Activated CD4-positive, alpha-beta T cell treated with anti-CD3 and anti-CD28 coated beads, Interleukin-2, amount 50 U/mL, for 48 hours (primary cell): Measurements from ENCODE around the gene MLX.
A peak's percentile ranks its signal among the peaks of the same experiment; 100 is the strongest.
"Not testable (repeated sequence)": the region's sequence is repeated elsewhere in the genome, so short reads cannot be mapped to it uniquely, and the experiment has no call there.

Experiments used
- DNase-seq, 2 experiments: peaks; one replicate each; pipeline ENCODE4 v3.0.0-alpha.2; 2020

The MLX gene

DNA sequence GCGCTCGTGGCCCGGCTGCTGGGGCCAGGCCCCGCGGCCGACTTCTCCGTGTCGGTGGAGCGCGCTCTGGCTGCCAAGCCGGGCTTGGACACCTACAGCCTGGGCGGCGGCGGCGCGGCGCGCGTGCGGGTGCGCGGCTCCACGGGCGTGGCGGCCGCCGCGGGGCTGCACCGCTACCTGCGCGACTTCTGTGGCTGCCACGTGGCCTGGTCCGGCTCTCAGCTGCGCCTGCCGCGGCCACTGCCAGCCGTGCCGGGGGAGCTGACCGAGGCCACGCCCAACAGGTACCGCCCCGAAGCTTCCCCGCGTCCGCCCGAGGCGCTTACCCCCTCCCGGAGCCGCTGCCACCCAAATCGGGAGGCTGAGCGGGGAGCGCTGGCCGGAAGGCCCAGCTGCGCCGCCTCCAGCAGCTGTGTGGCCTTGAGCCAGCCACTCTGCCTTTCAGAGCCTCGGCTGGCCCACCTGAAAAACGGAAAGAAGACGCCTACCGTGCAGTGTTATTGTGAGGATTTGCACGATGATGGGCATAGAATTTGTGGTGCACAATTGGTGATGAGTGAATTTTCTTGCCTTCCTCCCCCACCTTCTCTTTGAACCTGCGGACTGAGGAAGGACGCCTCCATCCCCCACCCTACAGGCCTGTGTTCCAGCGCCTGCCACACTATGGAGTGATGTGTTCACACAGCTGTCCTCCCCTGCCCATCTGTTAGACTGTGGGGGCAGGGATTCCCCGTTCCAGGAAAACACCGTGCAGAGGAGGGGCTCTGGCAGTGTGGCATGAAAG is 30.3 kb upstream of the MLX start:
- peak; percentile 86 to 88 for DNase-seq

DNA sequence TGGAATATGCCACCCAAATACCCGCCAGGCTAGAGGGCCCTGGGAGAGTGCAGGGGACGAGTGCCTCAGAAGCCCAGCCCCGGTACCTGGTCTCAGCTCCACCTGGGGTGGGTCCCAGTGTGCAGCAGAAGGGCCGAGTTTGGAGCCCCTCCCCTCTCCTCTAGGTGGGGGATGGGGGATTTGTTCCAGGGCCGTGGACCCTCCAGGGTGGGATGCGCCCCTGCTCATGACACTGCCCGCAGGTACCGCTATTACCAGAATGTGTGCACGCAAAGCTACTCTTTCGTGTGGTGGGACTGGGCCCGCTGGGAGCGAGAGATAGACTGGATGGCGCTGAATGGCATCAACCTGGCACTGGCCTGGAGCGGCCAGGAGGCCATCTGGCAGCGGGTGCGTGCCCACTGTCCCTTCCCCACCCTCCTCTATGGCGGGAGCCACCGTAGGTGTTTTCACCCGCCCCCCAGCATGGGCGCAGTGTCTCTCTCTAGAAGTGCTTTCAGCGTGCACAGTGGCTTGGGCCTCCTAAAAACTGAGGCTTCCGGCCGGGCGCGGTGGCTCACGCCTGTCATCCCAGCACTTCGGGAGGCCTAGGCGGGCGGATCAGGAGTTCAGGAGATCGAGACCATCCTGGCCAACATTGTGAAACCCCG is 29.6 kb upstream of the MLX start:
- no peak for DNase-seq

DNA sequence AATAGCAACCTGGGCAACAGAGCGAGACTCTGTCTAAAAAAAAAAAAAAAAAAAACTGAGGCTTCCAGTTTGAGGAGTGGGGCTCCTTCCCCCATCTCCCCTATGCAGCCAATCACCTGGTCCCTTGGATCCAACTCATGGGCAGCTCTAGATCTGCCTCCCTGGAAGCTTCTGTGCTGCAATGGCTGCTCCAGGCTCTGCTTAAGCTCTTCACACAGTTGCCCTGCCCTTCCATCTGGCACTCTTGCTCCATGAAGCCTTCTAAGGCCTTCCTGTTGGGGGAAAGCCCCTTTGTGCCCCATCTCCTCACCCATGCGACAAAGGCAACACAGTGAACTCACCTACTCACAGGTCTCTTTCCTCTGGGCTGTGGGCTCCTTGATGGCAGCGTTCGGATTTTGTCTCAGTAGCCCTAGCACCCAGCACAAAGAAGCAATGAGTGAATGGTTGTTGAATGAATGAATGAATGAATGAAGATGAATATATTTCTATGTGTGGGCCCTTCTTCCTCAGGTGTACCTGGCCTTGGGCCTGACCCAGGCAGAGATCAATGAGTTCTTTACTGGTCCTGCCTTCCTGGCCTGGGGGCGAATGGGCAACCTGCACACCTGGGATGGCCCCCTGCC is 29.0 kb upstream of the MLX start:
- no peak for DNase-seq

DNA sequence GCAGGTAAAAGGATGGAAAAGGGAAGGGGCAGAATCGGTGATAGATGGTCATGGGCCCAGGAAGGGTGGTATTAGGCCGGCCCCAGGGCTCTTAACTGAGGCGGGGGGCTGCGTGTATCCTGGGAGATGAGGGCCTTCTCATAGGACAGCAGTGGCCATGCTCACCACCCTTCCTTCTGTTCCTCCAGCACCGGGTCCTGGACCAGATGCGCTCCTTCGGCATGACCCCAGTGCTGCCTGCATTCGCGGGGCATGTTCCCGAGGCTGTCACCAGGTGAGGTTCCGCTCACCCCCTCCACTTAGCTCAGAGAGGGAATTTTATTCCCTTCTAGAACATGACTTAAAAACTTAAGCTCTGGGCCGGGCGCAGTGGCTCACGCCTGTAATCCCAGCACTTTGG is 28.4 kb upstream of the MLX start:
- DNase-seq, result no peak

DNA sequence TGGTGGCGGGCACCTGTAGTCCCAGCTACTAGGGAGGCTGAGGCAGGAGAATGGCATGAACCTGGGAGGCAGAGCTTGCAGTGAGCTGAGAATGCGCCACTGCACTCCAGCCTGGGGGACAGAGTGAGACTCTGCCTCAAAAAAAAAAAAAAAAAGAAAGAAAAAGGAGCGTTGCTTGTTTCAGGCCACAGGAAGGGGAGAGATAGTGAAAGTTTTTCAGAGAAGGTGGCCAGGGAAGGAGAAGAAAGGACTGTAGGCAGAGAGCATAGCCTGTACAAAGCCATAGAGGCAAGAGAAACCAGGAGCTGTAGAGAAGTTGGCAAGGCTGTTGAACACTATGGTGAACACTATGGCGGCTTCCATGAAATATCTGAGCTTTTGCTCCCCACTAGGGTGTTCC is 26.3 kb upstream of the MLX start:
- not testable (repeated sequence) for DNase-seq

DNA sequence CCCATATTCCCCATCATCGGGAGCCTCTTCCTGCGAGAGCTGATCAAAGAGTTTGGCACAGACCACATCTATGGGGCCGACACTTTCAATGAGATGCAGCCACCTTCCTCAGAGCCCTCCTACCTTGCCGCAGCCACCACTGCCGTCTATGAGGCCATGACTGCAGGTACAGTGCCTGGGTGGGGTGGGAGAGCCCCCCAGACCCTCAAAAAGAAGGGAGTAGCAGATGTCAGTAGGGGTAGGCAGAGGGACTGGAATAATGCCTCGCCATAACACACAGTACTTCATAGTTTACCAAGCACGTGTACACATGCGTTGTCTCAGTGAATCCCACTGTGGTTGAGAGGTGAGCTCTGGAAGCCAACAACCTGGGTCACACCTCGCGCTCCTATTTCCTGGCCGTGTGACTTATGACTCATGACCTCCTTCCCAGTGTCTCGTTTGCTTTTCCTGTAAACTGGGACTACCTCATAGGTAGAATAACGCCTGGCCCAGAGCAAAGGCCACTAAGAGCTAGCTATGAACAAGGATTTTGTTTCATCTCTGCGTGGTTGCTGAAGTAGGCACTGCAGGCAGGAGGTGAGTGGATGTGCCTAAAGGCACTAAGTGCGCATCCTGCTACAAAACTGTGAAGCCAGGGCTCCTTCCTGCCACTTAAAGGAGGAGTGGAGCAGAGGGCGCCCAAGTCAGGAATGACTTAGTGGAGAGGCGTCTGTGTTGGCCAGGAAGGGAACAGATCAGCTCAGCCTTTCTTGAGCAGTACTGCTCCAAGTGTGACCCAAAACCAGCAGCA is 25.7 kb upstream of the MLX start:
- no peak for DNase-seq

DNA sequence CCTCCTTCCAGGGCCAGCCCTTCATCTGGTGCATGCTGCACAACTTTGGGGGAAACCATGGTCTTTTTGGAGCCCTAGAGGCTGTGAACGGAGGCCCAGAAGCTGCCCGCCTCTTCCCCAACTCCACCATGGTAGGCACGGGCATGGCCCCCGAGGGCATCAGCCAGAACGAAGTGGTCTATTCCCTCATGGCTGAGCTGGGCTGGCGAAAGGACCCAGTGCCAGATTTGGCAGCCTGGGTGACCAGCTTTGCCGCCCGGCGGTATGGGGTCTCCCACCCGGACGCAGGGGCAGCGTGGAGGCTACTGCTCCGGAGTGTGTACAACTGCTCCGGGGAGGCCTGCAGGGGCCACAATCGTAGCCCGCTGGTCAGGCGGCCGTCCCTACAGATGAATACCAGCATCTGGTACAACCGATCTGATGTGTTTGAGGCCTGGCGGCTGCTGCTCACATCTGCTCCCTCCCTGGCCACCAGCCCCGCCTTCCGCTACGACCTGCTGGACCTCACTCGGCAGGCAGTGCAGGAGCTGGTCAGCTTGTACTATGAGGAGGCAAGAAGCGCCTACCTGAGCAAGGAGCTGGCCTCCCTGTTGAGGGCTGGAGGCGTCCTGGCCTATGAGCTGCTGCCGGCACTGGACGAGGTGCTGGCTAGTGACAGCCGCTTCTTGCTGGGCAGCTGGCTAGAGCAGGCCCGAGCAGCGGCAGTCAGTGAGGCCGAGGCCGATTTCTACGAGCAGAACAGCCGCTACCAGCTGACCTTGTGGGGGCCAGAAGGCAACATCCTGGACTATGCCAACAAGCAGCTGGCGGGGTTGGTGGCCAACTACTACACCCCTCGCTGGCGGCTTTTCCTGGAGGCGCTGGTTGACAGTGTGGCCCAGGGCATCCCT is 23.5 kb upstream of the MLX start:
- DNase-seq, result no peak

DNA sequence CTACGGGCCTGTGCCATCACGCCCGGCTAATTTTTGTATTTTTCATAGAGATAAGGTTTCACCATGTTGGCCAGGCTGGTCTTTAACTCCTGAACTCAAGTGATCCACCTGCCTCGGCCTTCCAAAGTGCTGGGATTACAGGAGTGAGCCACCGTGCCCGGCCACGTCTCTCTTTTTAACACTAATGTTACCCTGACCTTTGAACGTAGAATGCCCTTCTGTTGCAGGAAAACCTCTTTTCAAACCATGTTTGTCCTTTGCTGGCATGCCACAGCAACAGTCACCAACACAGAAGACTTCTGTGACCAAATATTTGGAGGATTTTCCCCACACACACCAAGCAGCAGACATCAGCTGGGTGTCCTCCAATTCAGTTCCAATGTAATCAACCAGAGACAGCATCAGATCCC is 22.0 kb upstream of the MLX start:
- DNase-seq, result no peak

DNA sequence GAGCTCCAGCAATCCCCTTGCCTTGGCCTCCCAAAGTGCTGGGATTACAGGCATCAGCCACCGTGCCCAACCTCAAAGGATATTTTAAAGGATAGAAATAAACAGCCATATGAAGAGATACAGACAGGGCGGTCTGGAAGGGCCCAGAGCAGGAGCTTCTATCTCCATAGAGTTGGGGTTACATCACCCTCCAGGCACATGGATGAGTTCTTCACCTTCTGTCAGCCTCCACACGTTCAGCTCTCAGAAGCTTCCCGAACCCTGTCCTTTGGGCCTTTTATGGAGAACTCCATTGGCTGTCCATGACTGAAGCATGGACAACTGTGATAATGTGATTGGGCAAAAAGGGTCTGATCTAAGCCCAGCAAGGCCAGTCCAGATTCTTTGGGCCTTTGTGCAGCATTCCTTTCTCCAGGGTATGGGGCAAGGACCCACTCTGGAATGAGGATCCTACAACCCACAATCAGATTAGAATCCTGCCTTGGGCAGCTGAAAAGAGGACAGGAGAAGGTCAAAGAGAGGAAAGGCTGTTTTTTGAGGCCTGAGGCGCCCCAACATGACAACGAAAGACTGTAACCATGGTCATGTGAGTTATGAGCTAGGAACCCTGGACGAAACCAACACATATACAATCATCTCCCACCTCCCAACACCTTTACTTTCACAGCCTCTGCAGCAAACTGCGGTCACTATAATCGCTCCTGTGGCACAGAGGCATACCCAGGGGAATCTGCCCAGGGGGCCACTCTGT is 21.0 kb upstream of the MLX start:
- DNase-seq, result not testable (repeated sequence)

DNA sequence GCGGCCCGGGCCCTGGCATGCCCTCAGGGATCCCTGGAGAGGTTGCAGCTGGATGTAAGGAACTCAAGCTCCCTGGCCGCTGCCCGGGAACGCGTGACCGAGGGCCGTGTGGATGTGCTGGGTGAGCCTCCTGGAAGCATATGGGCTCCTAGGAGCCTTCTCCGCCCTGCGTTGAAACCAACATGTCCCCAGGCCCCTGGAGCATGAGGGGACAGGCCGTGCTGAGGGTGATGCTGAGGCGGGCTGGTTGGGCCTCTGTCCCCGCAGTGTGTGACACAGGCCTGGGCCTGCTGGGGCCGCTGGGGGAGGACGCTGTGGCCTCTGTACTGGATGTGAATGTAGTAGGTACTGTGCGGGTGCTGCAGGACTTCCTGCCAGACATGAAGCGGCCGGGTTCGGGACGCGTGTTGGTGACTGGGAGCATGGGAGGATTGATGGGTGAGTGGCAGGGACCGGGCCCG is 19.9 kb upstream of the MLX start:
- no peak for DNase-seq

DNA sequence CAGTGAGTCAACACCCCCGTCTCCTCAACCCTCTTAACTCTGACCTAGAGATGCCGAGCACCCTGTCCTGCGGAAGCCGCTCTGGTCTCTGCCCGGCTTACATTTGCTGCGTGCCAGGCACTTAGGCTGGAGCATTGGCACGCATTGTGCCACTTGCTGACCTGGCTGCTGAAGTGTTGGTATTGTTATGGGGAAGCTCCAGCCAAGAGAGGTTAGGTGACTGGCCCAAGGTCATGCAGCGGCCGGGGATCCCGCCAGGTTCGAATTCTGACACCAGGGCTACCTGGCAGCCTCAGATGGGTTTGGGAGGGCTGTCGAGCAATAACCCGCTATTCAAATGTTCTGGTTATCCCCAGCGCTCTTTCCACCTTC is 19.2 kb upstream of the MLX start:
- DNase-seq, result no peak

DNA sequence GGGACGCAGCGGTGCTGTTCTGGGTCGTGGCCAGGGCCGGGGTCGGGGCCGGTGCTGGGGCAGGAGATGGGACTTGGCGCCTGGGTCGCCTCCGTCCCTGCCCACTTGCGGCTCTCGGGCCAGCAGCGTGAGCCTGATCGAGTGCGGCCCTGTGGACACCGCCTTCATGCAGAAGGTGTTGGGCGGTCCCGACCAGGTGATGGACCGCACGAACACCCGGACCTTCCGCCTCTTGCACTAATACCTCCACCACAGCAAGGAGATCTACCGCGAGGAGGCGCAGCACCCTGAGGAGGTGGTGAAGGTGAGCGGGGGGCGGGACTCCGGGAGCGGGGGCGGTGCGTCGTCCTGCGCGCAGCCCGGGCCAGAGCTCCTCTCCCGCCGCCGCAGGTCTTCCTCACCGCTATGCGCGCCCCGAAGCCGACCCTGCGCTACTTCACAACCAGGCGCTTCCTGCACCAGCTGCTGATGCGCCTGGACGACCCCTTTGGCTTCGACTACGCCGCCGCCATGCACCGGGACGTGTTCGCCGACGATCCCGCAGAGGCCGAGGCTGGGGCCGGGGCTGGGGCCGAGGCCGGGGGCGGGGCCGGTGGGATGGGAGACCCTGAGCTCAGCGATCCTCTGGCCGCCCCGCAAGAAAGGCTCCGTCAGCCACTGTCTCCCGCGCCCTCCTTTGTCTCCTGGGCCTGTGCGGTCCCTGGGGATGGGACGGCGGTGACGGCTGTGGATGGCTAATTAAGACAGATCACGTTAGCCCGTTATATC is 18.6 kb upstream of the MLX start:
- DNase-seq, result peak; percentile 86 to 89

DNA sequence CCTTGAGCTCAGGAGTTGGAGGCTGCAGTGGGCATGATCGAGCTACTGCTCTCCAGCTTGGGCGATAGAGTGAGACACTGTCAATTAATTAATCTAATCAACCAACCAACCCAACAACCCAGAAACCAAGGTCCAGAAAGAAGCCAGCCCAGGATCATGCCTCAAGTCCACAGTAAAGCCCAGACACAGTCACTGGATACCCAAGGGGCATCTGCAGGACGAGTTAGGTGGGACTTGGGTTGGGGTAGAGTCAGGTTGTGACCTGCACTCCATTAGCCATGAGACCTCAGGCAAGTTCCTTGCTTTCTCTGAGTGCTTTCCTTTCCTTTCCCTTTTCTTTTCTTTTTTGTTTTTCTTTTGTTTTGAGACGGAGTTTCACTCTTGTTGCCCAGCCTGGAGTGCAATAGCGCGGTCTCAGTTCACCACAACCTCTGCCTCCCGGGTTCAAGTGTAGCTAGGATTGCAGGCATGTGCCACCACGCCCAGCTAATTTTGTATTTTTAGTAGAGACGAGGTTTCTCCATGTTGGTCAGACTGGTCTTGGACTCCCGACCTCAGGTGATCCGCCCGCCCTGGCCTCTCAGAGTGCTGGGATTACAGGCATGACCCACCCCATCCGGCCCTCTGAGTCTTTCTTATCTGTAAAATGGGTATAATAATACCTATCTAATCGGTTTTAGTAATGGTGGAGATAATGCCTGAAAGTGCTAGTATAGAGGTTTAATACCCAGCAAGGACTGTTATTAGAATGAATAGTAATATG is 17.7 kb upstream of the MLX start:
- DNase-seq, result no peak

DNA sequence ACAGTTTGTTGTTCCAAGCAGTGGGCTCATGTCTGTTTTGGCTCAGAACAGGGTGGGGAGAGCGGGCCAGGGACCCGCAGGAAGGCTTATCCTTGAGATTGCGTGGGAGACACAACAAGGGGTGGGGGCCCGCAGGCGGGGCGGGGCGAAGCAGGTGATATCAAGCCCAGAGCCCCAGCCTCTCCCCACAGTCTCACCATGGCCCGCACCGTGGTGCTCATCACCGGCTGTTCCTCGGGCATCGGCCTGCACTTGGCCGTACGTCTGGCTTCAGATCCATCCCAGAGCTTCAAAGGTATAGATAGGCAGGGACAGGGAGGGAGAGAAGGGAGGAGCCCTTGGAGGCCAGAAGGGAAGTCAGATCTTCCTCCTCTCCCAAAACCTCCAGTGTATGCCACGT is 14.2 kb upstream of the MLX start, which contains the start of gene HSD17B1:
Gene HSD17B1, plus strand, starts transcription at position 188 of the 400 bp plus-strand sequence. Its CDS starts 11 bp downstream, at position 199.
- DNase-seq, result not testable (repeated sequence)

DNA sequence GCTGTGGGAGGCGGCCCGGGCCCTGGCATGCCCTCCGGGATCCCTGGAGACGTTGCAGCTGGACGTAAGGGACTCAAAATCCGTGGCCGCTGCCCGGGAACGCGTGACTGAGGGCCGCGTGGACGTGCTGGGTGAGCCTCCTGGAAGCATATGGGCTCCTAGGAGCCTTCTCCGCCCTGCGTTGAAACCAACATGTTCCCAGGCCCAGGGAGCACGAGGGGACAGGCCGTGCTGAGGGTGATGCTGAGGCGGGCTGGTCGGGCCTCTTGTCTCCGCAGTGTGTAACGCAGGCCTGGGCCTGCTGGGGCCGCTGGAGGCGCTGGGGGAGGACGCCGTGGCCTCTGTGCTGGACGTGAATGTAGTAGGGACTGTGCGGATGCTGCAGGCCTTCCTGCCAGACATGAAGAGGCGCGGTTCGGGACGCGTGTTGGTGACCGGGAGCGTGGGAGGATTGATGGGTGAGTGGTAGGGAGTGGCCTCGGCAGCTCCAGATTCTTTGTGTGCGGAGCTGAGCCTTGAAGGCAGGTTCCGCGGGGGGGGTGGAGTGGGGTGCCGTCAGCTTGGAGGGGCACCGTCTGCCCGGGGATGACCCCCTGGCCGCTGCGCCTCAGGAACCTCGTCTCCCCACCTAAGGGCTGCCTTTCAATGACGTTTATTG is 13.6 kb upstream of the MLX start:
- no peak for DNase-seq

DNA sequence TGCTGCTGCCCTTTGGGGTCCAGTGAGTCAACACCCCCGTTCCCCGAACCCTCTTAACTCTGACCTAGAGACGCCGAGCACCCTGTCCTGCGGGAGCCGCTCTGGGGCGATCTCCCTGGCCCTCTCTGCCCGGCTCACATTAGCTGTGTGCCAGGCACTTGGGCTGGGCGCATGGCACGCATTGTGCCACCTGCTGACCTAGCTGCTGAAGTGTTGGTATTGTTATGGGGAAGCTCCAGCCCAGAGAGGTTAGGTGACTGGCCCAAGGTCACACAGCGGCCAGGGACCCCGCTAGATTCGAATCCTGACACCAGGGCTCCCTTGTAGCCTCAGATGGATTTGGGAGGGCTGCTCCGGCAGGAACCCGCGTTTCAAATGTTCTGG is 13.0 kb upstream of the MLX start:
- DNase-seq, result peak in 1 of 2 experiments; percentile 32

DNA sequence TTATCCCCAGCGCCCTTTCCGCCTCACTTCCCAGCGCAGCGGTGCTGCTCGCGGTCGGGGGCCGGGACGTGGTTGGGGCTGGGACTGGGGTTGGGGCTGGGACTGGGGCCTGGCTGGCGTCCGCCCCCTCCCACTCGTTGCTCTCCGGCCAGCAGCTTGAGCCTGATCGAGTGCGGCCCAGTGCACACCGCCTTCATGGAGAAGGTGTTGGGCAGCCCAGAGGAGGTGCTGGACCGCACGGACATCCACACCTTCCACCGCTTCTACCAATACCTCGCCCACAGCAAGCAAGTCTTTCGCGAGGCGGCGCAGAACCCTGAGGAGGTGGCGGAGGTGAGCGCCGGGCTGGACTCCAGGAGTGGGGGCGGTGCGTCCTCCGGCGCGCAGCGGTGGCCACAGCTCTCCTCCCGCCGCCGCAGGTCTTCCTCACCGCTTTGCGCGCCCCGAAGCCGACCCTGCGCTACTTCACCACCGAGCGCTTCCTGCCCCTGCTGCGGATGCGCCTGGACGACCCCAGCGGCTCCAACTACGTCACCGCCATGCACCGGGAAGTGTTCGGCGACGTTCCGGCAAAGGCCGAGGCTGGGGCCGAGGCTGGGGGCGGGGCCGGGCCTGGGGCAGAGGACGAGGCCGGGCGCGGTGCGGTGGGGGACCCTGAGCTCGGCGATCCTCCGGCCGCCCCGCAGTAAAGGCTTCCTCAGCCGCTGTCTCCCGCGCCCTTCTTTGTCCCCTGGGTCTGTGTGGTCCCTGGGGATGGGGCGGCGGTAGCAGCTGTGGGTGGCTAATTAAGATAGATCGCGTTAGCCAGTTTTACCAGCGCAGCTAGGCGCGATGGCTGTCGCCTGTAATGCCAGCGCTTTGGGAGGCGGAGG is 12.4 kb upstream of the MLX start:
- peak; percentile 82 to 84 for DNase-seq

DNA sequence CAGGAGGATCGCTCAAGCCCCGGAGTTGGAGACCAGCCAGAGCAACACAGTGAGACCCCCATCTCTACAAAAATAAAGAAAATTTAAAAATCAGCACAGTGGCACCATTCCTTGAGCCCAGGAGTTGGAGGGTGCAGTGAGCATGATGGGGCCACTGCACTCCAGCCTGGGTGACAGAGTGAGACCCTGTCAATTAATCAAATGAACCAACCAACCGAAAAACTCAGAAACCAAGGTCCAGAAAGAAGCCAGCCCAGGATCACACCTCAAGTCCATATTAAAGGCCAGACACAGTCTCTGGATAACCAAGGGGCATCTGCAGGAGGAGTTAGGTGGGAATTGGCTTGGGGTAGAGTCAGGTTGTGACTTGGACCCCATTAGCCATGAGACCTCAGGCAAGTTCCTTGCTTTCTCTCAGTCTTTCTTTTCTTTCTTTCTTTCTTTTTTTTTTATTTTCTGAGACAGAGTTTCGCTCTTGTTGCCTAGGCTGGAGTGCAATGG is 11.7 kb upstream of the MLX start:
- no peak for DNase-seq
